ENCODE results near the gene ARHGEF16. TPM values are rescaled to one million over a fixed set of nuclear protein-coding genes. Genes with fewer than 3 reads are reported as not detected.
A peak's percentile ranks its signal among the peaks of the same experiment; 100 is the strongest.

Gene ARHGEF16
- total and polyA plus RNA-seq, 11 donors = 0.31 to 1.4 (median 0.51) TPM

- H3K4me1 ChIP-seq = no peaks in the 10 kb centered on the region
- no peak overlapping the region for H3K4me3 ChIP-seq
- H3K36me3 ChIP-seq = peaks cover 0 to 17% (median 0%) of the 10 kb centered on the region in 9 donors
- intact Hi-C loops (cut with DNase I) = loop anchor here in 1 of 10 donors (5.0 kb wide), 1 partner anchor 372 kb away; no protein-coding TSS in a partner anchor
- peak in 3 of 5 donors; percentile 20 to 52 (median 25) for DNase-seq
- no peak for TF ChIP-seq POLR2A (IDR thresholded peaks at IDR 0.05)
- ATAC-seq = no peak
- no peak overlapping the region for H3K27ac ChIP-seq
- no peaks in the 10 kb centered on the region for H3K9me3 ChIP-seq
- WGBS, 4 donors = 87 to 89% (median 89%) methylated on average over 40 of the region's 40 CpGs
- peaks cover 0 to 20% (median 0%) of the 10 kb centered on the region in 9 donors for H3K27me3 ChIP-seq
These were observed 19.9 kb upstream of the ARHGEF16 start for GRCh38 chr1:3434406-3435110.

GRCh38 chr1:3435666-3436065 lies 18.8 kb upstream of the ARHGEF16 start:
- TF ChIP-seq CTCF (IDR thresholded peaks at IDR 0.05) (no peak), POLR2A (IDR thresholded peaks at IDR 0.05) (no peak)
- peaks cover 0 to 14% (median 0%) of the 10 kb centered on the region in 9 donors for H3K36me3 ChIP-seq
- 72 to 80% (median 76%) methylated on average over 15 to 21 of the region's 21 CpGs for WGBS, 4 donors
- ATAC-seq = no peak
- no peak overlapping the region for H3K27ac ChIP-seq
- intact Hi-C loops (cut with DNase I) = loop anchor here in 1 of 10 donors (2.0 kb wide), 1 partner anchor 37 kb away; no protein-coding TSS in a partner anchor
- H3K9me3 ChIP-seq = no peaks in the 10 kb centered on the region
- H3K27me3 ChIP-seq = peaks cover 0 to 29% (median 0%) of the 10 kb centered on the region in 9 donors
- H3K4me1 ChIP-seq = no peaks in the 10 kb centered on the region
- no peak overlapping the region for H3K4me3 ChIP-seq
- DNase-seq = peak in 1 of 5 donors; percentile 30

- 86 to 92% (median 88%) methylated on average over 5 to 11 of the region's 11 CpGs for WGBS, 4 donors
- no peak for ATAC-seq
- H3K4me3 ChIP-seq = no peak overlapping the region
- H3K27ac ChIP-seq = no peak overlapping the region
- peaks cover 0 to 9% (median 0%) of the 10 kb centered on the region in 9 donors for H3K36me3 ChIP-seq
- H3K27me3 ChIP-seq = peaks cover 0 to 37% (median 0%) of the 10 kb centered on the region in 9 donors
- peak in 2 of 5 donors; percentile 13 to 25 for DNase-seq
- H3K4me1 ChIP-seq = no peaks in the 10 kb centered on the region
- intact Hi-C loops (cut with DNase I) = loop anchor here in 1 of 10 donors (2.0 kb wide), 1 partner anchor 38 kb away; no protein-coding TSS in a partner anchor
- TF ChIP-seq CTCF (IDR thresholded peaks at IDR 0.05) = no peak
- TF ChIP-seq POLR2A (IDR thresholded peaks at IDR 0.05) = no peak
- no peaks in the 10 kb centered on the region for H3K9me3 ChIP-seq
These were observed 18.0 kb upstream of the ARHGEF16 start for GRCh38 chr1:3436451-3436850.

GRCh38 chr1:3436901-3437300 lies 17.6 kb upstream of the ARHGEF16 start:
- H3K27me3 ChIP-seq = peaks cover 0 to 41% (median 2%) of the 10 kb centered on the region in 9 donors
- H3K9me3 ChIP-seq = no peaks in the 10 kb centered on the region
- DNase-seq = peak in 2 of 5 donors; percentile 22 to 47
- H3K4me3 ChIP-seq = no peak overlapping the region
- 75 to 83% (median 80%) methylated on average over 13 to 14 of the region's 14 CpGs for WGBS, 4 donors
- H3K36me3 ChIP-seq = peaks cover 0 to 5% (median 0%) of the 10 kb centered on the region in 9 donors
- no peak for TF ChIP-seq CTCF (IDR thresholded peaks at IDR 0.05)
- H3K4me1 ChIP-seq = no peaks in the 10 kb centered on the region
- ATAC-seq = peak in 2 of 4 donors; percentile 7 to 14
- no peak overlapping the region for H3K27ac ChIP-seq
- intact Hi-C loops (cut with DNase I) = loop anchor here in 1 of 10 donors (2.0 kb wide), 1 partner anchor 38 kb away; no protein-coding TSS in a partner anchor

All from heart left ventricle (tissue), 16 donors.